ENCODE results near the gene UGT1A1.

GRCh38 chr2:233712611-233713261 lies 47.3 kb upstream of the UGT1A1 start, which contains the start of gene UGT1A5:
- TF ChIP-seq CTCF (IDR thresholded peaks at IDR 0.05) = no peak
- TF ChIP-seq POLR2A (IDR thresholded peaks at IDR 0.05) = peak; percentile 26 to 27

Measured in Peyer's patch (tissue), 4 donors.